22Rv1 (cell line): ENCODE data around the gene ZBTB45.
A peak's percentile ranks its signal among the peaks of the same experiment; 100 is the strongest.
"Not testable (repeated sequence)": the region's sequence is repeated elsewhere in the genome, so short reads cannot be mapped to it uniquely, and the experiment has no call there.

Experiments
- H3K27ac ChIP-seq: fragments of 450-650 bp; 2 replicates; pipeline ENCODE4 v1.5.1; 2017
- CTCF ChIP-seq: fragments of 450-650 bp; IDR thresholded peaks from 2 replicates; pipeline ENCODE4 v1.5.1; 2017; ENCODE audit warnings: mild to moderate bottlenecking
- ZFX ChIP-seq: fragments of 450-650 bp; IDR thresholded peaks from 2 replicates; pipeline ENCODE4 v1.6.1; 2017; ENCODE audit warnings: antibody characterized with exemption, borderline replicate concordance

The ZBTB45 gene

DNA sequence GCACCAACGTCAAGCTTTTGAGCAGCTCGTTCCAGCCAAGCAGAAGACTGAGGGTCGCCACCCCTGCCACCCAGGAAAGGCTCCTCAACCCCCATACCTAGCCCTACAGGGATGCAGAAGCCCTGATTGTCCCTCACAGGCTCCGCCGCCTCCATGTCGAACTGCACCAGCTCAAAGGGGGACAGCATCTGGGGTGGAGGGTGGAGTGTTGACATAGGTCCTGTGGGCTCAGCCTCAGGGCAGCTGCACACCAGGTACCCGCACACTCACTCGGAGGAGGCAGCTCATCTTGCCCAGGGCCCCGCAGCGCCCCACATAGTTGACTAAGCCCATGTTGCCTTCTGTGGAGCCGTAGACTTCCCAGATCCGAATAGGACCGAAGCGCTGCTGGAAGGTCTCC is 19.4 kb downstream of the ZBTB45 start:
- TF ChIP-seq CTCF (no peak), ZFX (no peak)
- no peak overlapping the region; the same call in 1 of the 2 replicates for H3K27ac ChIP-seq

DNA sequence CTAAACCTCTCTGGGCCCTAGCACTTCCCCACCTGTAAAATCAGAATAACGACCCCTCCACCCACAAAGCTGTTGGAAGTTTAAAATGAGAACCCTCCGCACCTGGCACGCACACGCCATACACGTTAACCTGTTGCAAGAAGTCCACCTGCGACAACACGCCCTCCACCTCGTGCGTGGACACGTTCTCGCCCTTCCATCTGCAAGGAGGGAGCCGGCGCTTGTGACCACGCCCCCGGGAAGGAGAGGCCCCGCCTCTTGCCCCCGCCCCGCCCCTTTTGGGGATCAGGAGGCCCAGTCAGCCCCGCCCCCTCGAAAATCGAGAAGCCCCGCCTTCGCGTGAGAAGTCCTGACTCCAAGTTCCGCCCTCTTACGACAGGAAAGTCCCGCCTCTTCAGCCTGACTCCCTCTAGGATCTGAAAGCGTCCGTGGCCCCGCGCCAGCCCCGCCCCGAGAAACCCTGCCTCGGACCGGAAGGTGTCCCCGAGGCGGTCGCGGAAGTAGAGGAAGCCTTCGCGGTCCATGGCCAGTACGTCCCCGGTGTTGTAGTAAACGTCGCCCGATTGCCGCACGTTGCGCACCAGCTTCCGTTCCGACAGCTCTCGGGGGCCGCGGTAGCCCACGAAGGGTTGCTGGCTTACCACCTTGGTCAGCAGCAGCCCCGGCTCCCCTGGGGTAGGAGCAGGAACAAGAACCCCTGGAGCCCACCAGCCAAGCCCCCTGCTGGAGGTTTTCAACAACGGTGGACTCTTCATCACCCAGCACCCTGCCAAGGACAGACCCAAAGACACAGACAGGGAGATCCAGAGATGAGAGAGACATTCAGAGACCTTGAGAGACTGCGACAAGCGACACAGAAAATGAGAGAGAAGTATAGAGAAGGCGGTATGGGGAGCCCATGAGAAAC is 20.3 kb downstream of the ZBTB45 start:
- TF ChIP-seq ZFX (no peak), CTCF (0 out of 2 replicates have a peak, but pooled peaks have one; percentile 16)
- H3K27ac ChIP-seq: peak overlapping the region; percentile 83

DNA sequence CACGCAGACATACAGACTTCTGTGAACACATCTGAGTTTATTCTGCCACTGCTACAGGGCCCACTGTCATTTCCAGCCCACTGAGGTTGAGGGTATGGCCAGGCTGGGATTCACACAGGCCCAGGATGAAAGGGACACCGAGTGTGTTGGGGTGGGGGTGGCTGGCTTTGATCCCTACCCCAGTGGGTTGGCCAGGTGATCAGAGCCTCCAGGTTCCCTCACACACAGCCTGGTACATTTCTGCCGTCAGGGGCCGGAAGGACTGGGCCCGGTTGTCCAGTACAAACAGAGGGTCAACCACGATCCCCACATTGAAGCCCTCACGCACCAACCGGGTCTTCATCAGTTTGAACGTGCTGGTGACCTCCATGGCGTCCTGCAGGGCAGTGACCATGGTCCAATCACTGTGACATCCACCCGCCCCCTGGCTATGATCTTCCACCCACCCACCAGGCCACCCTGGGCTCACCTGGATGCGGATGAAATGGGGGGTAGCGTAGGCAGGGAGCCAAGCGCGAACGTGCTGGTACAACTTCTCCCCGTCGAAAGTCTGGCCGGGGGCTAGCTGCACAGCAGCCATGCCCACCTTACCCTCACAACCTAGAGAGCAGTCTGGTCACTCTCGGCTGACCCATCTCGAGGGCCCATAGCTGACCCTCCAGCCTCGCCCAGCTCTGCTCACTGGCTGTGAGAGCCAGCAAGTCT is 21.1 kb downstream of the ZBTB45 start:
- peak overlapping the region; percentile 83 for H3K27ac ChIP-seq
- TF ChIP-seq ZFX: no peak
- TF ChIP-seq CTCF: no peak

GRCh38 chr19:58497634-58498170 is 21.9 kb downstream of the ZBTB45 start:
- H3K27ac ChIP-seq: peak overlapping the region; percentile 83; the same call in 1 of the 2 replicates
- TF ChIP-seq ZFX (no peak), CTCF (no peak)

DNA sequence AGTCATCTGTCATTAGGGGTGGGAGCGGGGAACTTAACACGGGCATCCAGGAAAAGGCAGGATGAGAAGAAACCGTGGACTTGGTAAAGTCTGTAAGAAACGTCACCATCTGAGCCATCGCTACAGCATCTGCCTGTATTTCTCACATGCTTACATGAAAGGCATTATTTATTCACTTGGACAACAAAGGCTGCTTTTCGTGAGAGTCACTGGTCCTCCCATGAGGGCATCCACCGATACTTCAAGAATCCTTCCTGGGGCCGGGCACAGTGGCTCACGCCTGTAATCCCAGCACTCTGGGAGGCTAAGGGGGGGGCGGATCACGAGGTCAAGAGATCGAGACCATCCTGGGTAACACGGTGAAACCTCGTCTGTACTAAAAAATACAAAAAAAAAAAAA is 27.3 kb downstream of the ZBTB45 start:
- TF ChIP-seq CTCF: no peak
- no peak for TF ChIP-seq ZFX

DNA sequence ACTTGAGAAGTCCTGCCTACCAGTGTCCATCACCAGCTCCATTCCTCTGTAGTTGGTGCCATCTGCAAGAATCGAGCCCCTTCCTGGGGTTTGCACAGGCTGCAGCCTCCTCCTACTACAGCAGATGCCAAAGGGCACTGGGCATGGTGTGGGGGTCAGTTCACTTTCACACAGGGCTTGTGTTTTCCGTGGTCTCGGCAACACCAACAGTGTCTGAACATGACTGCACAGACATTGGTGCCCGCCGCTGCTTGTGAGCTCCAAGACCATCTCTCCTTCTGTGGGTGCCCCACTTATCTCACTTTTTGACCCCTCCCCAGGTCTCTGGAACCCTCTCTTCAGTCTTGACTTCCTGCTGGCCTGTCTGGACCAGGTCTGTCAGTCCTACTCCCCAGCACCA is 28.2 kb downstream of the ZBTB45 start:
- no peak for TF ChIP-seq ZFX
- no peak for TF ChIP-seq CTCF
- H3K27ac ChIP-seq: no peak overlapping the region

More for the DNA sequence above, 27.3 kb downstream of the ZBTB45 start:
- no peak overlapping the region for H3K27ac ChIP-seq

GRCh38 chr19:58484349-58484748 is 35.3 kb downstream of the ZBTB45 start:
- H3K27ac ChIP-seq: not testable (repeated sequence)
